ENCODE measurements around the gene SNTA1. TPM values are rescaled to one million over a fixed set of nuclear protein-coding genes. Genes with fewer than 3 reads are reported as not detected.
A peak's percentile ranks its signal among the peaks of the same experiment; 100 is the strongest.

The SNTA1 gene
- polyA plus RNA-seq, 1 donor (not counting 4 experiments of a cell fraction or from before 2014, with no cell fraction given), result 3.6 TPM

DNA sequence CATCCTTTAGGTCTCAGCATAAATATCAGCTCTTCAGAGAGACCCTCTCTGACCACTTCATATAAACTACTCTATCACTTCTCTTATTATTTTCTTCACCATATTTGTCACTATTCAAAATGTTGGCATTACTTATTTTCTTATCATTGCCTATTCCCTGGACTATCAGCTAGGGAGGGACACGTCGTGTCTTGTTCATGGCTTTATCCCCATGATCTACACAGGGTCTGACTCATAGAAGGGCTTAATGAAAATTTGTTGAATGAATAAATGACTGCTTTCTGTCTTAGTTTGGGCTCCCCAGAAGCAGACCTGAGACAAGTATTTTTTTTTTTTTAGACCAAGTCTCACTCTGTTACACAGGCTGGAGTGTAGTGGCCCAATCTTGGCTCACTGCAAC lies 39.3 kb downstream of the SNTA1 start:
- Histone ChIP-seq H3K4me2 (ENCODE audit: control insufficient read depth, extremely low read depth, insufficient read depth, low read depth, low read length) (peak overlapping the region; percentile 20), H4K20me1 (ENCODE audit: control insufficient read depth, extremely low read depth, insufficient read depth, low read length) (no peaks in the 10 kb centered on the region), H2AFZ (ENCODE audit: control insufficient read depth, low read length) (no peak overlapping the region), H3K9me1 (ENCODE audit: control insufficient read depth, extremely low read depth, insufficient read depth, low read length) (no peaks in the 10 kb centered on the region), H3K27ac (ENCODE audit: control insufficient read depth, insufficient read depth, low read length) (no peak overlapping the region), H3K4me1 (ENCODE audit: control insufficient read depth, extremely low read depth, insufficient read depth, low read length) (peaks cover 28% of the 10 kb centered on the region), H3K4me3 (ENCODE audit: control insufficient read depth in 2 of 3, extremely low read depth in 1 of 3, insufficient read depth in 2 of 3, low read depth in 1 of 3, low read length in 3 of 3) (no peak overlapping the region), H3K27me3 (ENCODE audit: control insufficient read depth, extremely low read depth, insufficient read depth, low read length) (no peaks in the 10 kb centered on the region), H3K79me2 (ENCODE audit: control insufficient read depth, insufficient read depth, low read length) (peaks cover 29% of the 10 kb centered on the region), H3K36me3 (ENCODE audit: control insufficient read depth in 2 of 2, extremely low read depth in 1 of 2, insufficient read depth in 2 of 2, low read length in 2 of 2) (peaks cover 0 to 2% of the 10 kb centered on the region in 2 experiments), H3K9ac (ENCODE audit: control insufficient read depth, extremely low read depth, insufficient read depth, low read length) (no peak overlapping the region), H3K9me3 (ENCODE audit: control insufficient read depth, low read depth, low read length) (no peaks in the 10 kb centered on the region)
- TF ChIP-seq, protein P1, sequence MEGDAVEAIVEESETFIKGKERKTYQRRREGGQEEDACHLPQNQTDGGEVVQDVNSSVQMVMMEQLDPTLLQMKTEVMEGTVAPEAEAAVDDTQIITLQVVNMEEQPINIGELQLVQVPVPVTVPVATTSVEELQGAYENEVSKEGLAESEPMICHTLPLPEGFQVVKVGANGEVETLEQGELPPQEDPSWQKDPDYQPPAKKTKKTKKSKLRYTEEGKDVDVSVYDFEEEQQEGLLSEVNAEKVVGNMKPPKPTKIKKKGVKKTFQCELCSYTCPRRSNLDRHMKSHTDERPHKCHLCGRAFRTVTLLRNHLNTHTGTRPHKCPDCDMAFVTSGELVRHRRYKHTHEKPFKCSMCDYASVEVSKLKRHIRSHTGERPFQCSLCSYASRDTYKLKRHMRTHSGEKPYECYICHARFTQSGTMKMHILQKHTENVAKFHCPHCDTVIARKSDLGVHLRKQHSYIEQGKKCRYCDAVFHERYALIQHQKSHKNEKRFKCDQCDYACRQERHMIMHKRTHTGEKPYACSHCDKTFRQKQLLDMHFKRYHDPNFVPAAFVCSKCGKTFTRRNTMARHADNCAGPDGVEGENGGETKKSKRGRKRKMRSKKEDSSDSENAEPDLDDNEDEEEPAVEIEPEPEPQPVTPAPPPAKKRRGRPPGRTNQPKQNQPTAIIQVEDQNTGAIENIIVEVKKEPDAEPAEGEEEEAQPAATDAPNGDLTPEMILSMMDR (optimal IDR thresholded peaks at IDR 0.05 in 1 of 3, IDR thresholded peaks at IDR 0.05 in 1 of 3, conservative IDR thresholded peaks at IDR 0.05 in 1 of 3; ENCODE audit: extremely low read depth in 1 of 3, insufficient read depth in 2 of 3, low read length in 3 of 3), result no peak
- TF ChIP-seq EZH2 (IDR thresholded peaks at IDR 0.05; ENCODE audit: low read length), result no peak
- DNase-seq (ENCODE audit: low read depth, low spot score) (no peak), FAIRE-seq (no peak)
- dilution Hi-C loops (cut with MboI; ENCODE audit: extremely low pct_ligation_motif_present, low sequenced_read_pairs), result no loop called here

DNA sequence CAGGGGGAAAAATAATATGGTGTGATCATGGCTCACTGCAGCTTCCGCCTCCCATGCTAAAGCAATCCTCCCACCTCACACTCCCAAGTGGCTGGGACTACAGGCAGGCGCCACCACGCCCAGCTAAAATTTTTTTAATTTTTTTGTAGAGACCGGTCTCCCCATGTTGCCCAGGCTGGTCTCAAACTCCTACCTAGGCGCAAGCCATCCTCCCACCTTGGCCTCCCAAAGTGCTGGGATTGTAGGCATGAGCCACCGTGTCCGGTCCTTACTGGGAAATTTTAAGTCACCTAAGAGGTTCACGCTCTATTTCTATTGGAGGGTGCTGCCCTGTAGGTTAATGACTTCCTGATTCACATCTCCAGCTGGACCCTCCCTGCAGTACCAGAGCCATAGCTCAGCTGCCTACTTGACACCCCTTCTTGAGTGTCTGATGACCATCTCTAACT lies 41.6 kb downstream of the SNTA1 start:
- H3K27ac ChIP-seq (ENCODE audit: control insufficient read depth, insufficient read depth, low read length), result peak overlapping the region; percentile 64
- peaks cover 52% of the 10 kb centered on the region for H3K79me2 ChIP-seq (ENCODE audit: control insufficient read depth, insufficient read depth, low read length)
- H3K4me3 ChIP-seq (ENCODE audit: control insufficient read depth in 2 of 3, extremely low read depth in 1 of 3, insufficient read depth in 2 of 3, low read depth in 1 of 3, low read length in 3 of 3), result peak overlapping the region; percentile 87 to 100 (median 98)
- no peaks in the 10 kb centered on the region for H3K9me1 ChIP-seq (ENCODE audit: control insufficient read depth, extremely low read depth, insufficient read depth, low read length)
- H3K4me2 ChIP-seq (ENCODE audit: control insufficient read depth, extremely low read depth, insufficient read depth, low read depth, low read length), result peak overlapping the region; percentile 82
- no peaks in the 10 kb centered on the region for H4K20me1 ChIP-seq (ENCODE audit: control insufficient read depth, extremely low read depth, insufficient read depth, low read length)
- no peaks in the 10 kb centered on the region for H3K9me3 ChIP-seq (ENCODE audit: control insufficient read depth, low read depth, low read length)
- no peak for FAIRE-seq
- dilution Hi-C loops (cut with MboI; ENCODE audit: extremely low pct_ligation_motif_present, low sequenced_read_pairs), result no loop called here
- no peaks in the 10 kb centered on the region for H3K36me3 ChIP-seq (ENCODE audit: control insufficient read depth in 2 of 2, extremely low read depth in 1 of 2, insufficient read depth in 2 of 2, low read length in 2 of 2)
- no peak for DNase-seq (ENCODE audit: low read depth, low spot score)
- TF ChIP-seq, protein P1 (optimal IDR thresholded peaks at IDR 0.05 in 1 of 3, IDR thresholded peaks at IDR 0.05 in 1 of 3, conservative IDR thresholded peaks at IDR 0.05 in 1 of 3; ENCODE audit: extremely low read depth in 1 of 3, insufficient read depth in 2 of 3, low read length in 3 of 3), result no peak
- TF ChIP-seq EZH2 (IDR thresholded peaks at IDR 0.05; ENCODE audit: low read length), result no peak
- H3K4me1 ChIP-seq (ENCODE audit: control insufficient read depth, extremely low read depth, insufficient read depth, low read length), result peaks cover 28% of the 10 kb centered on the region
- no peaks in the 10 kb centered on the region for H3K27me3 ChIP-seq (ENCODE audit: control insufficient read depth, extremely low read depth, insufficient read depth, low read length)
- peak overlapping the region; percentile 96 for H2AFZ ChIP-seq (ENCODE audit: control insufficient read depth, low read length)
- H3K9ac ChIP-seq (ENCODE audit: control insufficient read depth, extremely low read depth, insufficient read depth, low read length), result peak overlapping the region; percentile 92
